NCI-H460 (cell line): ENCODE measurements around the gene TBKBP1. TPM values are rescaled to one million over a fixed set of nuclear protein-coding genes. Genes with fewer than 3 reads are reported as not detected.

Experiments
- DNase-seq: peaks from one replicate; pipeline ENCODE4 v3.0.0-alpha.2; 2016; ENCODE audit warnings: low read depth; ENCODE audit errors: extremely low read depth
- small RNA-seq, 2 experiments: library from RNA; depleted of rRNA; stranded (forward); fragments of <200 nt; gene quantifications; one replicate each; pipeline ENCODE3, GENCODE V24; 2014
- total RNA-seq: library from RNA; depleted of rRNA; stranded (reverse); fragments of >200 nt; shearing (Covaris generic); gene quantifications from 2 replicates; pipeline ENCODE4 v1.2.3, GENCODE V29; 2014; rRNA removed

Gene TBKBP1
- total RNA-seq, 1 experiment from 2014 or later: 5.3 TPM

DNA sequence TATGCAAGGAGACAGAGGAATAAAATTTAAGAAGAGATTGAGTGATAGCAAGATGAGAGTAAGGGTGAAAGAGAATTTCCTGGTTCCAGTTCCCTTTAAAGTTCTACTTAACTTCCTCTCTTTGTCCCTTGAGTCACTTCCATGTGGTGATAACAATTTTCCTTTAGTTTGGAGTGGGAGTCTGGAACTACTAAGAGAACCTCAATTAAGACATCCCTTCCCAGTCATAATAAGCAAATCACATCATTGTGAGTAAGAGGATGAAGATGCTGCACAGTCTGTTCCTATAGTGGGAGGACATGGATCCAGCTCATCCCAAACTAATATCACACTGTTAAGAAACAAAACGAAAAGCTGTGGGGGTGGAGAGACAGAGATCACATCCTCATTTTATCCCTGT, 63.4 kb downstream of the TBKBP1 start:
- no peak for DNase-seq

DNA sequence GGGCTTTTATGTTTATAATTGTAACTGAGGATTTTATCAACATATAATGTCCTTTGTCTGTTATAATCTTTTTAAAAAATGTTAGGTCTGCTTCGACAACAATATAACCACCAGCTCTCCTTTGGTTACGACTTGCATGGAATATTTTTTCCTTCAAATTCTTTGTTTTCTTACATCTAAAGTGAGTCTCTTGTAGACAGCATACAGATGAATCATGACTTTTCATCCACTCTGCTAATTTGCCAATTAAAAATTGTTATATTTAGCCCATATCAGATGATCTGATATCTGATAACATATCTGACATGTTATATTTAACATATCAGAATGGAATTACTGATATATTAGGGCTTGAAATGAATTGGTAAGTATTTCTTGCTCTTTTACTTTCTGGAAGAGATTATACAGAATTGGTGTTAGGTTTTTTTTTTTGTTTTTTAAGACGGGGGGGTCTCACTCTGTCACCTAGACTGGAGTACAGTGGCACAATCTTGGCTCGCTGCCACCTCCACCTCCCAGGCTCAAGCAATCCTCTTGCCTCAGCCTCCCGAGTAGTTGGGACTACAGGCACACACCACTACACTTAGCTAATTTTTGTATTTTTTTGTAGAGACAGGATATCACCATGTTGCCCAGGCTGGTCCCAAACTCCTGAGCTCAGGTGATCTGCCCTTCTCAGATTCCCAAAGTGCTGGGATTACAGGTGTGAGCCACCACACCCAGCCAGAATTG, 66.6 kb downstream of the TBKBP1 start:
- DNase-seq: no peak

Small RNAs within 50 kb of the gene (small RNA-seq; reads per million reads assigned to genes)
- 0 reads per million in 2 experiments for gene AC015674.1

Other genes starting within 250 kb of the TBKBP1 start
- gene NPEPPS, start 163.1 kb upstream of the TBKBP1 start, total RNA-seq: 39.1 and 44.6 TPM in 2 replicates
- gene KPNB1, start 44.2 kb upstream of the TBKBP1 start, total RNA-seq: 390 and 410 TPM in 2 replicates
- gene TBX21, start 39.1 kb downstream of the TBKBP1 start, total RNA-seq: not detected in 2 replicates
- gene OSBPL7, start 127.6 kb downstream of the TBKBP1 start, total RNA-seq: 2.6 and 2.9 TPM in 2 replicates
- 70.5 and 72.8 TPM in 2 replicates for gene MRPL10, start 137.4 kb downstream of the TBKBP1 start, total RNA-seq
- 0.20 TPM in 1 of 2 replicates, not detected in the other for gene LRRC46, start 137.5 kb downstream of the TBKBP1 start, total RNA-seq
- gene SCRN2, start 147.1 kb downstream of the TBKBP1 start, total RNA-seq: 24.9 and 25.6 TPM in 2 replicates
- gene SP6, start 157.0 kb downstream of the TBKBP1 start, total RNA-seq: 0.02 TPM in 1 of 2 replicates, not detected in the other
- gene SP2, start 202.1 kb downstream of the TBKBP1 start, total RNA-seq: 1.9 and 2.4 TPM in 2 replicates
- gene PNPO, start 247.4 kb downstream of the TBKBP1 start, total RNA-seq: 23.2 and 28.6 TPM in 2 replicates